ENCODE data around the gene PELI2. TPM values are rescaled to one million over a fixed set of nuclear protein-coding genes. Genes with fewer than 3 reads are reported as not detected.

The PELI2 gene
- total and polyA plus RNA-seq, 5 experiments from 2014 or later, result 0.91 to 14.1 (median 1.9) TPM

- Mint-ChIP-seq H3K4me1 (no peaks in the 10 kb centered on the region), H3K36me3 (peaks cover 0 to 5% (median 2%) of the 10 kb centered on the region in 3 donors), H3K4me3 (no peak overlapping the region), H3K9me3 (peaks cover 0 to 10% (median 0%) of the 10 kb centered on the region in 9 donors), H3K27ac (no peak overlapping the region), H3K27me3 (peaks cover 2 to 13% (median 9%) of the 10 kb centered on the region in 5 donors)
- no peak for DNase-seq
- ATAC-seq, result no peak
- POLR2A ChIA-PET, result no interaction called here
These were observed 17.7 kb upstream of the PELI2 start for GRCh38 chr14:56100556-56100955.

GRCh38 chr14:56102941-56103340, 15.3 kb upstream of the PELI2 start:
- no peak for ATAC-seq
- H3K27me3 Mint-ChIP-seq, result peaks cover 0 to 5% (median 3%) of the 10 kb centered on the region in 5 donors
- no peaks in the 10 kb centered on the region for H3K9me3 Mint-ChIP-seq
- no peak for DNase-seq
- POLR2A ChIA-PET, result no interaction called here
- no peaks in the 10 kb centered on the region for H3K4me1 Mint-ChIP-seq
- H3K36me3 Mint-ChIP-seq, result peaks cover 0 to 2% (median 0%) of the 10 kb centered on the region in 3 donors
- H3K27ac Mint-ChIP-seq, result no peak overlapping the region
- H3K4me3 Mint-ChIP-seq, result no peak overlapping the region

- ATAC-seq, result no peak
- H3K36me3 Mint-ChIP-seq, result no peaks in the 10 kb centered on the region
These were observed 10.6 kb upstream of the PELI2 start for GRCh38 chr14:56107615-56108014.

GRCh38 chr14:56108057-56108456, 10.2 kb upstream of the PELI2 start:
- no peak overlapping the region for H3K27ac Mint-ChIP-seq
- H3K27me3 Mint-ChIP-seq, result peaks cover 0 to under 1% (median 0%) of the 10 kb centered on the region in 5 donors
- H3K4me1 Mint-ChIP-seq, result peaks cover 0 to 12% (median 7%) of the 10 kb centered on the region in 4 donors
- POLR2A ChIA-PET, result interaction anchor here (1.0 kb wide), 1 partner anchor 9 kb away, joined by 4 read pairs; no protein-coding TSS in a partner anchor
- no peaks in the 10 kb centered on the region for H3K36me3 Mint-ChIP-seq
- DNase-seq, result no peak
- no peak for ATAC-seq
- H3K9me3 Mint-ChIP-seq, result peaks cover 0 to 2% (median 0%) of the 10 kb centered on the region in 9 donors
- no peak overlapping the region for H3K4me3 Mint-ChIP-seq

More at GRCh38 chr14:56107615-56108014, 10.6 kb upstream of the PELI2 start:
- Mint-ChIP-seq H3K4me3 (no peak overlapping the region), H3K4me1 (peaks cover 0 to 8% (median 2%) of the 10 kb centered on the region in 4 donors), H3K27me3 (peaks cover 0 to 4% (median 2%) of the 10 kb centered on the region in 5 donors), H3K9me3 (peaks cover 0 to 2% (median 0%) of the 10 kb centered on the region in 9 donors), H3K27ac (no peak overlapping the region)
- POLR2A ChIA-PET, result interaction anchor here (1.0 kb wide), 1 partner anchor 9 kb away, joined by 4 read pairs; no protein-coding TSS in a partner anchor
- DNase-seq, result no peak

- no peak for ATAC-seq
- no peak overlapping the region for H3K4me3 Mint-ChIP-seq
- peaks cover 0 to 2% (median 0%) of the 10 kb centered on the region in 9 donors for H3K9me3 Mint-ChIP-seq
- H3K36me3 Mint-ChIP-seq, result no peaks in the 10 kb centered on the region
- peak overlapping the region in 1 of 10 donors; percentile 9 for H3K27ac Mint-ChIP-seq
- no peaks in the 10 kb centered on the region for H3K27me3 Mint-ChIP-seq
- peaks cover 6 to 41% (median 26%) of the 10 kb centered on the region in 4 donors for H3K4me1 Mint-ChIP-seq
- no peak for DNase-seq
- POLR2A ChIA-PET, result no interaction called here
These were observed 5.4 kb upstream of the PELI2 start for GRCh38 chr14:56112781-56113180.

- H3K9me3 Mint-ChIP-seq, result peaks cover 0 to 2% (median 0%) of the 10 kb centered on the region in 9 donors
- H3K4me1 Mint-ChIP-seq, result peaks cover 14 to 54% (median 37%) of the 10 kb centered on the region in 4 donors
These were observed 2.8 kb upstream of the PELI2 start for GRCh38 chr14:56115334-56115870.

GRCh38 chr14:56115976-56116893, 2.0 kb upstream of the PELI2 start:
- Mint-ChIP-seq H3K4me3 (peak overlapping the region in 9 of 10 donors; percentile 5 to 66 (median 46)), H3K27ac (peak overlapping the region; percentile 76 to 95 (median 86)), H3K27me3 (peaks cover 0 to 1% (median 0%) of the 10 kb centered on the region in 5 donors), H3K4me1 (peaks cover 18 to 62% (median 43%) of the 10 kb centered on the region in 4 donors), H3K36me3 (no peaks in the 10 kb centered on the region), H3K9me3 (no peaks in the 10 kb centered on the region)
- POLR2A ChIA-PET, result interaction anchor here (1.2 to 1.6 kb wide), 2 partner anchors 8 to 10 kb away, joined by 4 read pairs; no protein-coding TSS in a partner anchor
- peak; percentile 10 to 11 for ATAC-seq
- DNase-seq, result peak in 6 of 10 donors; percentile 16 to 64 (median 44)

More at GRCh38 chr14:56115334-56115870, 2.8 kb upstream of the PELI2 start:
- Mint-ChIP-seq H3K36me3 (no peaks in the 10 kb centered on the region), H3K4me3 (peak overlapping the region in 1 of 10 donors; percentile 1), H3K27ac (peak overlapping the region; percentile 26 to 92 (median 80)), H3K27me3 (peaks cover 0 to 1% (median 0%) of the 10 kb centered on the region in 5 donors)
- POLR2A ChIA-PET, result interaction anchor here (1.2 kb wide), 1 partner anchor 9 kb away, joined by 4 read pairs; no protein-coding TSS in a partner anchor
- ATAC-seq (no peak), DNase-seq (no peak)

GRCh38 chr14:56118611-56119181, 485 bp downstream of the PELI2 start:
- H3K27ac Mint-ChIP-seq, result no peak overlapping the region
- peaks cover 0 to 7% (median 2%) of the 10 kb centered on the region in 5 donors for H3K27me3 Mint-ChIP-seq
- peak; percentile 17 to 37 for ATAC-seq

GRCh38 chr14:56119201-56119981, 1.2 kb downstream of the PELI2 start:
- H3K9me3 Mint-ChIP-seq, result no peaks in the 10 kb centered on the region
- H3K27me3 Mint-ChIP-seq, result peaks cover 0 to 7% (median 2%) of the 10 kb centered on the region in 5 donors
- peak overlapping the region; percentile 75 to 94 (median 88) for H3K4me3 Mint-ChIP-seq
- peaks cover 22 to 70% (median 42%) of the 10 kb centered on the region in 4 donors for H3K4me1 Mint-ChIP-seq
- DNase-seq (peak in 7 of 10 donors; percentile 15 to 60 (median 25)), ATAC-seq (peak; percentile 3 to 5)
- POLR2A ChIA-PET, result interaction anchor here (0.5 to 1.7 kb wide), 7 partner anchors 8 to 816 kb away, joined by 3 to 6 read pairs (median 5); no protein-coding TSS in a partner anchor
- H3K36me3 Mint-ChIP-seq, result no peaks in the 10 kb centered on the region
- H3K27ac Mint-ChIP-seq, result peak overlapping the region; percentile 9 to 91 (median 72)

More at GRCh38 chr14:56118611-56119181, 485 bp downstream of the PELI2 start:
- DNase-seq, result peak in 3 of 10 donors; percentile 19 to 34 (median 31)
- Mint-ChIP-seq H3K4me3 (peak overlapping the region in 8 of 10 donors; percentile 18 to 94 (median 42)), H3K36me3 (no peaks in the 10 kb centered on the region), H3K4me1 (peaks cover 22 to 65% (median 42%) of the 10 kb centered on the region in 4 donors), H3K9me3 (no peaks in the 10 kb centered on the region)
- POLR2A ChIA-PET, result interaction anchor here (0.6 to 1.7 kb wide), 9 partner anchors 9 to 1217 kb away, joined by 3 to 6 read pairs (median 3); no protein-coding TSS in a partner anchor

- peak overlapping the region; percentile 75 to 94 (median 88) for H3K4me3 Mint-ChIP-seq
- H3K4me1 Mint-ChIP-seq, result peaks cover 27 to 73% (median 41%) of the 10 kb centered on the region in 4 donors
- POLR2A ChIA-PET, result interaction anchor here (1.1 kb wide), 1 partner anchor 18 kb away, joined by 3 read pairs; no protein-coding TSS in a partner anchor
- DNase-seq (peak in 3 of 10 donors; percentile 15 to 26 (median 21)), ATAC-seq (no peak)
- H3K36me3 Mint-ChIP-seq, result no peaks in the 10 kb centered on the region
- H3K9me3 Mint-ChIP-seq, result no peaks in the 10 kb centered on the region
- peak overlapping the region in 9 of 10 donors; percentile 9 to 84 (median 70) for H3K27ac Mint-ChIP-seq
- H3K27me3 Mint-ChIP-seq, result peaks cover 0 to 9% (median 6%) of the 10 kb centered on the region in 5 donors
These were observed 2.0 kb downstream of the PELI2 start for GRCh38 chr14:56120091-56120691.

- H3K36me3 Mint-ChIP-seq, result no peaks in the 10 kb centered on the region
- no peak for ATAC-seq
- H3K27me3 Mint-ChIP-seq, result peaks cover 0 to 9% (median 6%) of the 10 kb centered on the region in 5 donors
- H3K9me3 Mint-ChIP-seq, result no peaks in the 10 kb centered on the region
- H3K4me1 Mint-ChIP-seq, result peaks cover 24 to 59% (median 28%) of the 10 kb centered on the region in 4 donors
- peak overlapping the region in 2 of 10 donors; percentile 1 to 14 for H3K27ac Mint-ChIP-seq
- POLR2A ChIA-PET, result no interaction called here
- peak overlapping the region in 2 of 10 donors; percentile 13 to 41 for H3K4me3 Mint-ChIP-seq
- DNase-seq, result no peak
These were observed 3.6 kb downstream of the PELI2 start for GRCh38 chr14:56121816-56122215.

Measured in naive thymus-derived CD8-positive, alpha-beta T cell (primary cell).